GM12801 (cell line): ENCODE data around the gene FGF1.

Experiments used
- TF ChIP-seq, protein P1 (sequence below): IDR thresholded peaks from one replicate; pipeline ENCODE4 v1.5.1; 2011; ENCODE audit warnings: control low read depth; ENCODE audit not compliant: insufficient read length; ENCODE audit errors: extremely low read depth

FGF1 gene

DNA sequence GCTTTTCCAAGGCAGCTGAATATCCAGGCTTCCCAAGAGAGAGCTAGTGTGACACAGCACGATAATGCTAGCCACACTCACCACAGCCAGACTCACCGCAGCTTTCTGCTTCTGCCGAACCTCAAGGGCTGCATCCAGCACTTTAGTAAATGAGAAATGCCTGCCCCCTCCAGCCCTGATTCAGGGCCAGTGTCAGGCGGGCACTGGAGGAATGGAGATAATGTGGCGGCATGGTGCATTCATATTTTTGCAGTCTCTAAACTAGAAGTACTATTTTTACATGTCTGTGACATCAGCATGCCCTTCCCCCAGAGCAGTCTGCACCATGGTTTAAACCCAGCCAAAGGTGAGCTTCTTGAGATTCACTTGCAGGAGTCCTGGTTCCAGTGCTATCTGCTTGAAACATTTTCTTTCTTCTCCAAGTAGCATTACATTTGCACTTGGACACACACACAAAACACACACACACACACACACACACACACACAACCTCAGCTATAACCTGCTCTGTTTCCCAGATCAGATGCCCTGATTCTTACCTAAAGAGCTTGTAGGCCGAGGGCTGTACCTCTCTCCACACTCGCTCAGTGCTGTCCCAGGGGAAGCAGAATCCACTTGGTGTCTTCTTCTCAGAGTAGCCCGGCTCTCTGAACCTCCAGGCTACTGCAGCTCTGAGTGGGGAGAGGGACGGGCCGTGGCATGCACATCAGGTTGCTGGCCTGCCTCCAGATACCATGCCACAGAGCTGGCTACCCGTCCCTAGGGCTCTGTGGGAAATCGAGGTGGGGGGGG lies at the start of gene FGF1:
TSS of gene FGF1 (minus strand) at position 673 of the 792 bp plus-strand sequence. CDS start 71,963 bp downstream, outside the sequence.
- TF ChIP-seq, protein P1, sequence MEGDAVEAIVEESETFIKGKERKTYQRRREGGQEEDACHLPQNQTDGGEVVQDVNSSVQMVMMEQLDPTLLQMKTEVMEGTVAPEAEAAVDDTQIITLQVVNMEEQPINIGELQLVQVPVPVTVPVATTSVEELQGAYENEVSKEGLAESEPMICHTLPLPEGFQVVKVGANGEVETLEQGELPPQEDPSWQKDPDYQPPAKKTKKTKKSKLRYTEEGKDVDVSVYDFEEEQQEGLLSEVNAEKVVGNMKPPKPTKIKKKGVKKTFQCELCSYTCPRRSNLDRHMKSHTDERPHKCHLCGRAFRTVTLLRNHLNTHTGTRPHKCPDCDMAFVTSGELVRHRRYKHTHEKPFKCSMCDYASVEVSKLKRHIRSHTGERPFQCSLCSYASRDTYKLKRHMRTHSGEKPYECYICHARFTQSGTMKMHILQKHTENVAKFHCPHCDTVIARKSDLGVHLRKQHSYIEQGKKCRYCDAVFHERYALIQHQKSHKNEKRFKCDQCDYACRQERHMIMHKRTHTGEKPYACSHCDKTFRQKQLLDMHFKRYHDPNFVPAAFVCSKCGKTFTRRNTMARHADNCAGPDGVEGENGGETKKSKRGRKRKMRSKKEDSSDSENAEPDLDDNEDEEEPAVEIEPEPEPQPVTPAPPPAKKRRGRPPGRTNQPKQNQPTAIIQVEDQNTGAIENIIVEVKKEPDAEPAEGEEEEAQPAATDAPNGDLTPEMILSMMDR = no peak

DNA sequence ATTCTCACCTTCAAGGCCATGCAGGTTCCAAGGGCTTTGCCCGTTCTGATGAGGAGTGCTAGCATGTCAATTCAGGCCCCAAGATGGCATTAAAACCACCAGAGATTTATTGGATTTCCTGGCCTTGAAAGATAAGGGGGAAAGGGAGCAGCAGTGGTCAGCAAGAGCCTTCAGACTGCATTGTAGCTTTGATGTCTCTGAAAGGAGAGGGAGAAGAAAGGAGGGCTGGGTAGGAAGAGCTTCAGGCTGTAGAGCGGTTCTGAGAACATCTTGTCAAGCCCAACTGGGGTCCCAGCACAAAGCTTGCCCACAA lies 41.8 kb upstream of the FGF1 start:
- TF ChIP-seq, protein P1 = no peak

- TF ChIP-seq, protein P1 = no peak
These were observed 40.4 kb upstream of the FGF1 start for GRCh38 chr5:142726188-142726731.

GRCh38 chr5:142725231-142726187 lies 39.6 kb upstream of the FGF1 start:
- TF ChIP-seq, protein P1 = no peak

DNA sequence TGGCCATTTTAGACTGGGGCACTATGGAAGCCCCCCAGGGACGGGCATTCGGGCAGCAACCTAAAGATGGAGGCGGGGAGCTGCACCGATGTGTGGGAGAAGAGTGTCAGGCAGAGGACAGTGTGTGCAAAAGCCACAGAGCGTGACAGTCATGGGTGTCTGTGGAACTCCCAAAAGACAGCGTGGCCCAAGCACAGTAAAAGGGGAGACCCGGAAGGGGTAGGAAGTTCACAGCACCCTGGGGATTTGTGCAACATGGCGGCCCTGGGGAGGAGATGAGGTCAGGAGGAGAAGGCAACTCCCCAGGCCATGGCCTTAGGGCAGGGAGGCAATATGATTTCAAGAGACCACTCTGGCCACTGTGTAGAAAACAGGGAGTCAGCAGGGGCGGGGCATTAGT lies 38.9 kb upstream of the FGF1 start:
- TF ChIP-seq, protein P1 = no peak

- TF ChIP-seq, protein P1 = no peak
These were observed 37.0 kb upstream of the FGF1 start for GRCh38 chr5:142722896-142723295.

DNA sequence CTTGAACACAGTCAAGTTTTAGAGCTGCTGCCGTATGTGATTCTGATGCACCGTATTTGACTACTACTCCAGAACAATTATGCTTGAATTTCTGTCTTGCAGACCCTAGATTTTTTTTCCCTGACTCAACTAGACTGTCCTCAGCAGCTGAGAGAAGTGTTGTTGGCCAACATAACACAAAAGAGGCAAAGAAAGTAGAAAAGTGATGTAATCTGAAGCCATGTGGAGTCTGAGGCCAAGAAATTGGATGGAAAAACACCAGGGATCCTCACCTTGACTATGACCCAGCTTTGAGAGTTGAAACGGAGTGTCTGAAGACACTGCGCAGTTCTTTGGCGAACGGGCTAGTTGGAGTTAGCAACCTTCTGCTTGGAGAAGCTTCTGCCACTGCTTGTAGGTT lies 36.3 kb upstream of the FGF1 start:
- TF ChIP-seq, protein P1 = no peak
